Measurements from ENCODE around the gene GRAMD1A.
"Not testable (repeated sequence)": the region's sequence is repeated elsewhere in the genome, so short reads cannot be mapped to it uniquely, and the experiment has no call there.

DNA sequence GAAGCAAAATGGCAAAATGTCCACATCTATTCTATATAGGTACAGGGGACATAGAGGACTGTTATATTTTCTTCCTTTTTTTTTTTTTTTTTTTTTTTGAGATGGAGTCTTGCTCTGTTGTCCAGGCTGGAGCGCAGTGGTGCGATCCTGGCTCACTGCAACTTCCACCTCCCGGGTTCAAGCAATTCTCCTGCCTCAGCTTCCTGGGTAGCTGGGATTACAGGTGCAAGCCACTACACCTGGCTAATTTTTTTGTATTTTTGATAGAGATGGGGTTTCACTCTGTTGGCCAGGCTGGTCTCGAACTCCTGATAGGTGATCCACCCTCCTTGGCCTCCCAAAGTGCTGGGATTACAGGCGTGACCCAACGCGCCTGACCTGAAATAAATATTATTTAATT is 1.9 kb upstream of the GRAMD1A start:
- TF ChIP-seq, protein P1, sequence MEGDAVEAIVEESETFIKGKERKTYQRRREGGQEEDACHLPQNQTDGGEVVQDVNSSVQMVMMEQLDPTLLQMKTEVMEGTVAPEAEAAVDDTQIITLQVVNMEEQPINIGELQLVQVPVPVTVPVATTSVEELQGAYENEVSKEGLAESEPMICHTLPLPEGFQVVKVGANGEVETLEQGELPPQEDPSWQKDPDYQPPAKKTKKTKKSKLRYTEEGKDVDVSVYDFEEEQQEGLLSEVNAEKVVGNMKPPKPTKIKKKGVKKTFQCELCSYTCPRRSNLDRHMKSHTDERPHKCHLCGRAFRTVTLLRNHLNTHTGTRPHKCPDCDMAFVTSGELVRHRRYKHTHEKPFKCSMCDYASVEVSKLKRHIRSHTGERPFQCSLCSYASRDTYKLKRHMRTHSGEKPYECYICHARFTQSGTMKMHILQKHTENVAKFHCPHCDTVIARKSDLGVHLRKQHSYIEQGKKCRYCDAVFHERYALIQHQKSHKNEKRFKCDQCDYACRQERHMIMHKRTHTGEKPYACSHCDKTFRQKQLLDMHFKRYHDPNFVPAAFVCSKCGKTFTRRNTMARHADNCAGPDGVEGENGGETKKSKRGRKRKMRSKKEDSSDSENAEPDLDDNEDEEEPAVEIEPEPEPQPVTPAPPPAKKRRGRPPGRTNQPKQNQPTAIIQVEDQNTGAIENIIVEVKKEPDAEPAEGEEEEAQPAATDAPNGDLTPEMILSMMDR (IDR thresholded peaks at IDR 0.05), result not testable (repeated sequence)
- not testable (repeated sequence) for TF ChIP-seq EP300 (IDR thresholded peaks at IDR 0.05; ENCODE audit: low read depth); POLR2A (IDR thresholded peaks at IDR 0.05); POLR2AphosphoS5 (IDR thresholded peaks at IDR 0.05)

Measured in transverse colon (tissue), 4 donors.